NCI-H82 treated with DMSO at 0.1 percent for 48 hours (cell line): Measurements from ENCODE around the gene C8G.

ENCODE experiments used
- DNase-seq: peaks from one replicate; lab custom pipeline; 2025; ENCODE audit not compliant: unreplicated experiment; lab: John Stamatoyannopoulos, UW

Gene C8G

DNA sequence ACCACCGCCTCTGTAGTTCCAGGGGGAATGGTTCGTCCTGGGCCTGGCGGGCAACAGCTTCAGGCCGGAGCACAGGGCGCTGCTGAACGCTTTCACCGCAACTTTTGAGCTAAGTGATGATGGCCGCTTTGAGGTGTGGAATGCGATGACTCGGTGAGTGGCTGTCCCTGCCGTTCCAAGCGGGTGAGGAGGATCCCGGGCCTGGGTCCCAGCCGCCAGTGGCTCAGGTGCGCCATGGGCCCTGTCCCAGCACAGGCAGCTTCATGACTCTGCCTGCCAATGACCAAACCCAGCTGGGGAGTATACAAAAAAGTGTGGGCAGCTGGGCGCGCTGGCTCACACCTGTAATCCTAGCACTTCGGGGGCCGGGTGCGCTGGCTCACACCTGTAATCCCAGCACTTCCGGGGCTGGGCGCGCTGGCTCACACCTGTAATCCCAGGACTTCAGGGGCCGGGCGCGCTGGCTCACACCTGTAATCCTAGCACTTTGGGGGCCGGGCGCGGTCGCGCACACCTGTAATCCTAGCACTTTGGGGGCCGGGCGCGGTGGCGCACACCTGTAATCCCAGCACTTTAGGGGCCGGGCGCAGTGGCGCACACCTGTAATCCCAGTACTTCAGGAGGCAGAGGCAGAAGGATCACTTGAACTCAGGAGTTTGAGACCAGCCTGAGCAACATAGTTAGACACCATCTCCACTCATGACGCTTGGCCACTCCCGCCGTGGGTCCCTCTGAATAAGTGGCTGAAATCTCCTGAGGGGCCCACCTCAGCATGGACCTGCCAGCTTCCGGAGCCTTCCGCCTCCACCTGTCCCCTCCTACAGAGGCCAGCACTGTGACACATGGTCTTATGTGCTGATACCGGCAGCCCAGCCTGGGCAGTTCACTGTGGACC lies 8.1 kb downstream of the C8G start:
- no peak for DNase-seq

DNA sequence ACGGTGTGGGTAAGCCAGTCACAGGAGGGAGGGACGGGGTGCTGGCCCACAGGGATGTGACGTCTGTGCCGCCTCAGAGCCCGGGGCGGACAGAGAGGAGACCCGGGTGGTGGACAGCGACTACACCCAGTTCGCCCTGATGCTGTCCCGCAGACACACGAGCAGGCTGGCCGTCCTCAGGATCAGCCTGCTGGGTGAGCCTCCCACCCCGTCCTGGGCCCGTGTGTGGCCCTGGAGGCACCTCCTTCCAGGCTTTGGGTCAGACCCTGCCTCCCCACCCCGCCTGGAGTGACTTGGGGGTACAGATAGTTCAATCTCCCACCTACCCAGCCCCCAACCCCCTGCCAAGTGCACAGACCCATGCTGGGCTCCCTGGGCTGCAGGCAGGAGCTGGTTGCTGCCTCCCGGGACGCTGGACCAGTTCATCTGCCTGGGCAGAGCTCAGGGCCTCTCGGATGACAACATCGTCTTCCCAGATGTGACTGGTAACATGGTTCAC lies 8.8 kb downstream of the C8G start:
- DNase-seq, result no peak

DNA sequence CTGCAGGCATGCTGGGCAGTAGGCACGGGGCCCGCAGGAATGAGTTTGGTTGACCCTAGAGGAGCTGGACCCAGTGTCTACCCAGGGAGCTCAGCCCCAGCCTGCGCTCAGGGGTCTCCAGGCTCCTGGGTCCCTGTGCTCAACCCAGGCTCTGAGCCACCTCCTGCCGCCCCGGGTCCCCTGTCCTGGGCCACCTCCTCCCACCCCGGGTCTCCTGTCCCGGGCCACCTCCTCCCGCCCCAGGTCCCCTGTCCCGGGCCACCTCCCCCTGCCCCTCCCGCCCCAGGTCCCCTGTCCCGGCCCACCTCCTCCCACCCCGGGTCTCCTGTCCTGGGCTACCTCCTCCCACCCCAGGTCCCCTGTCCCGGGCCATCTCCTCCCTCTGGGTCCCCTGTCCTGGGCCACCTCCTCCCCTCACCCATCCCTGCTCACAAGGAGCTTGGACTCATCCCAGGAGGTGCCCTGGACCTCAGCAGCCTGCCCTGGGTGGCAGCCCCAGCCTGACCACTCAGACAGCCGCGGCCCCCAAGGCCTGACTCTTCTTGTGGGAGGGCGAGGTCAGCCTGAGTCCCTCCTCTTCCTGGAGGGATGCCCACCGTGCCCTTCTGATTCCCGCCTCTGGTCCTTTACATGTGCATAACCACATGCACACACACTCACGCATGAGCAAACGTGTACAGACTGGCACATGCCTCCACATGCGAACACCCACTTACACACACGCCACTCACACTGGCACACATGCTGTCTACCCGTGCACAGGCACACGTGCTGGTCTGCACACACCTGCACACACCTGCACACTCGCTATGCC lies 9.4 kb downstream of the C8G start:
- DNase-seq, result no peak

DNA sequence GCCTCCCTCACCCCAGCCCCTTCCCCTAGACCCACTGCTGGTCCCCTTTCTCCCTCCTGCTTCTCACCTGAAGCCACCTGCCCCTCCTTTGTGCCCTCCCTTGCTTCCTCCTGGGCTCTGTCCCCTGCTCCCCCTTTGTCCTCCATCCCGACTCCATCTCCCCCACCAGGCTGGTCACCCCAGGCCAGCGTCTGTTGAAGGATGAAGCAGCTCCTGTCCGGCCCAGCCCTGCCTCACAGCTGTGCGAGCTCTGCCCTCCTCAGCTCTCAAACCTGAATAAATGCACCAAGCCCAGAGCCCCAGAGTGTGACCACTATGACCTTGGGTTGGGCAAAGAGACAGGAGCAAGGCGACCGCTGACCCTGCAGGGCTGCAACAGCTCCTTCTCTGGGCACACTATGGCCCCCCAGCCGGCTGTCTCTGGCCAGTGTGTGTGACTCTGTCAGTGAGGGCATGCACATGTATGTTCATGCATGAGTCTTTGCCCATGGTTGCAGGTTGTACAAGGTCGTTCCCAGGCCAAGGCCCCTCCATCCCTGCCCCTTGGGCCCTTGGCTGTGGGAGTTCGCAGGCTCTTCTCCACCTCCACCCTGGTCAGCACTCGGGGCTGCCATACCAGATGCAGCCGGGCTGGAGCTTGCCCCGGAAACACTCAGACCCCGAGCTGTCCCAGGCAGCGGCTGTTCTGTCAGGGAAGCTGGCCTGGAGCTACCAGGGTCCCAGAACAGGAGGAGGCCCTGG lies 10.3 kb downstream of the C8G start:
- no peak for DNase-seq

GRCh38 chr9:136955943-136956335 lies 10.9 kb downstream of the C8G start:
- DNase-seq, result no peak

GRCh38 chr9:136956604-136957003 lies 11.6 kb downstream of the C8G start:
- no peak for DNase-seq

DNA sequence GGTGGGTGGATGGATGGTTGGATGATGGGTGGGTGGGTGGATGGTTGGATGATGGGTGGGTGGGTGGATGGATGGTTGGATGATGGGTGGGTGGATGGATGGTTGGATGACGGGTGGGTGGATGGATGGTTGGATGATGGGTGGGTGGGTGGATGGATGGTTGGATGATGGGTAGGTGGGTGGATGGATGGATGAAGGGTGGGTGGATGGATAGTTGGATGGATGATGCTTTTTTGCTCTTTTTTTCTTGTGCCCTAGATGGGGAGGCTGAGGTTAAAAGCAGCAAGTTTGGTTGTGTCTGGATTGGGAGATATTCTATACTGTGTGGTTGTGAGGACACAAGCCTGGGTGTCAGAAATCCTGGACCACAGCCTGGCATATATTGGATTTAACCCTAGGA lies 12.4 kb downstream of the C8G start:
- DNase-seq, result no peak

DNA sequence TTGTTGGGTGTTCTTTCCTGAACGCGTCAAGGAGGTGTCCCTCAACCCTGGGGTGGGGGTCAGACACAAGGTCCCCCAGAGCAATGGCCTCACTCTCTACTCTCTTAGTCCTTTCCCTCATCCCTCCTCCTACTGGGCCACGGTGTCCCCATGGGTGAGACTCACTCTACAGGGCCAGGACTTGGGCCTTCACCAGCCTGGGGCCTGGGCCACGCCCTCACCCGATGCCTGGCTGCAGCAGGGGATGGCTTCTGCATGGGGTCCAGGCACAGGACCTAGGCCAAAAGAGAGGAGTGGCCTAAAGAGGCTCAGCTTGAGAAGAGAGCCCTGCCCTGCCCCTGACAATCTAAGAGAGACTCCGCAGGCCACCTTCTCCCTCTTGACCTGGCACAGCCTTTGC lies 12.9 kb downstream of the C8G start:
- no peak for DNase-seq

DNA sequence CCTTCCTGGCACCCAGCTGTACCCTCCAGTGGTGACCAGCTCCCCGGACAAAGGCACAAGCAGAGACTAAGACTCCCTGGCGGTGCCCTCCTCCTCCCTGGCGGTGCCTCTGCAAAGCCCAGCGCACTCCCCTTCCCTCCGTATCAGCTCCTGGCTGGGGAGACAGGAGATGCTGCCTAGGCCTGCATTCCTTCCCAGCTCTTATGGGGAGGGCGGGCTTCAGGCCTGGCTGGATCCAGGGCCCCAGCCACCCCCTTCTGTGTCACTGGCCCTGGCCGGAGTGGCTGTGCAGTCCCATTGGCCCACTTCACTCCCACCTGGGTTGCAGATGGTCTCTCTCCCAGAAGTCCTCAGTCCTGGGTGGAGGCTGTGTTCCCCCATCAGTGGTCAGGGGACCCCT lies 13.4 kb downstream of the C8G start:
- no peak for DNase-seq

- DNase-seq, result no peak
Measured at GRCh38 chr9:136958898-136959850, 14.1 kb downstream of the C8G start.

- DNase-seq, result no peak
Measured at GRCh38 chr9:136960212-136960937, 15.3 kb downstream of the C8G start.

DNA sequence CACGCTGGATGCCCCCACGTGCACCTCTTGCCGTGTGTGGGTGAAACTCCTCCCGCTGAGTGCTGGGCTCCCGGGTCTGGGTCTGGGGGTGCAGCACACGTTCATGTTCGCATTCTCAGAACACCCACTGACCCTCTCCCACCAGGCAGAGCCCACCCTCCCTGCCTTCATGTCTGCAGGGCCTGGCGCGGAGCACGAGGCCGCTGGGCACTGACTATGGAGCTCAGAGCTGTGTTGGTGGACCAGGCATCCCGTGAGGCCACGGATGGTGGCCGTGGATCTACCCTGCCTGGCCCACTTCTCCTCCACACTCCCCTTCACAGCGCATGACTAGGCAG lies 15.9 kb downstream of the C8G start:
- DNase-seq, result no peak

DNA sequence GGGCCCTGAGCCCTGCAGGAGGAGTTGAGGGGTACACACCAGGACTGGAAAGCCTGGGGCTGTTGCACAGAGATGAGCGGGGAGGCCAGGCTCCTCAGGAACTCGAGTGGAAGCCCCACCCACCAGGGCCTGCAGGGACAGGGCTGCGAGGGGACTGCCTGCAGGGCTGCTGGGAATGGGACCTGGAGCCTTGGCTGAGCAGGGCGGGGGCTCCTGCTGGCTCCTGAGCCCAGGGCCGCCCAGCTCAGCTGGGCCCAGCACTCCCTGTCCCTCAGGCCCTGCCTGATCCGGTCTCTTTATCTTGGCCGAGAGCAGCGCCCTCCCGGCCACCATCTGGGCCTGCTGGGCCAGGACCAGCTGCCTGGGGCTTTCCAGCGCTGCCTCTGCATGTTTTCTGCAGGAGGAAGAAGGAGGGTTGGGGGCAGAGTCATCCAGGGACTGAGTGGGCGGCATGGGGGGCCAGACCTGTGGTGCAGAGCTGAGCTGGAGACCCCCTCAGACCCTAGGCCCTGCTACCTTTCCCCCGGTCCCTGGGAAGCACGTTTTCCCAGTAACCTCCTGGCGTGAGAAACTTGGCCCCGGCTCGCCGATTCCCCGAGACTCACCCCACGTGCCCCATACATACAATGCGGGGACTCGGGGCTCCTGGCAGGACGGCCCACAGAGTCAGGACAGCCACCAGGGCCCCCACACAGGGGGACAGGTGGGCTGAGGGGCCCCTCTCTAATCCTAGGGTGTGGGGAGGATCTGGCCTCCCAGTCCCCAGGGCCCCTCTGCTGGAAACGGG lies 16.4 kb downstream of the C8G start:
- no peak for DNase-seq

GRCh38 chr9:136962163-136962562 lies 17.1 kb downstream of the C8G start:
- no peak for DNase-seq

DNA sequence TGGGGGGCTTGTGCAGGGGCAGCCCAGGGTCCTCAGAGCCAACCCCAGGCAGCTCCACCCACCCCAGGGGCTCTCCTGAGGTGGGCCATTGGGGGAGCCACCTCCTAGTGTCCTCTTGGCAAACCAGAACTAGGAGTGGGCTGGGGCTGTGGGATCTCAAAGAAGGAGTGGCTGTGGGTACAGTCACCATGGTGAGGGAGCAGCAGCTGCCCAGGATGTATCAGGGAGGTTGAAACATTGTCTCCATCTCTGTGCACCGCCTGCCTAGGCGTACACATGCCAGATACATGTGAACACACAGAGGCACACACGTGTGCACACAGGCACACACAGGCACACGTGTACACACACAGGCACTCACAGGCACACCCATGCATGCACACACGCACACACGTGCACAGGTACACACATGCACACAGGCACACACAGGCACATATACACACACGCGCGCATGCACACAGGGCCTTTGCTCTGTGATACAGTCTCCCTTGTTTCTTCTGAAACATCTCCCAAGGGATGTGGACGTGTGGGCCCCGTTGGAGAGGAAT lies 17.7 kb downstream of the C8G start:
- no peak for DNase-seq

GRCh38 chr9:136963341-136963740 lies 18.3 kb downstream of the C8G start:
- no peak for DNase-seq

DNA sequence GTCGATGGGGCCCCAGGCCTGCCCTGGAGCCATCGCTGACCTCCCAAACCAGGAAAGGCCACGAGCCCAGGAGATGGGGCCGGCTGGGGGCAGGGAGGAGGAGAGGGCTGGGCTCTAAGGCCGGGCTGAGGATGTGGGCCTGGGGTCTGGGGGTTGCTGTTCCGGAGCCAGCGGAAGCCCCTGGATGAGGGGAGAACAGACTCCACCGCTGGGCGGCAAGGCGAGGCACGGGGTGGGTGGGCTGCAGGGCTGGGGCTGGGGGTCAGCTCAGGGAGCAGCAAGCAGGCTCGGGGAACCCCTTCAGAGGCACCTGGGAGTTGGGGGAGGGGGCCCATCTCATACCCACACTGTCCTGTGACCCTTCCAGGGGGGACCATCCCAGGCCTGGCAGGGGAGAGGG lies 18.7 kb downstream of the C8G start:
- DNase-seq, result no peak

DNA sequence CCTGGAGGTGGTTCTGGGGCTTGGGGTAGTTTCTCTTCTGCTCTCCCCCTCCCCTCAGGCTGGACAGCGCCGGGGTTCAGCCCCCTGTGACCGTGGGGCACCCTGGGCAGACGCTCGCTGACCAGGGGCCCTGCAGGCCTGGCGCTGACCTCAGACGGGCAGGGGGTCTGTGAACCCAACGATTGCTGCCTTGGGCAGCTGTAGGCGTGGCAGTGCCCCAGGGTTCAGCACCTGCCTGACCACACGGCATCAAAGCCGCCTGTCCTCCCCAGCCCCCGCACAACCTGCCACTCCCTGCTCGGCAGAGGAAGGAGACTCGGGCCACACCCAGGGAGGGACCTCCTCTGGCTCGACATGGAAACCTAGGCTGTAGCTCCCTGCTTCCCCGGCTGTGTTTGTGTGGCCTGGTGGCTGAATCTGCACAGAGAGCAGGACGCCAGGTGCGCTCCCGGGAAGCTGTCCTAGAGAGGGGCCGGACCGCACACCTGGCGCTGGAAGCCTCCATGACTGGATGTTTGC lies 19.2 kb downstream of the C8G start:
- no peak for DNase-seq
